Gastrocnemius medialis (tissue), 4 donors: ENCODE data around the gene TCP11.

Experiments used
- CTCF ChIP-seq, 5 experiments: fragments of 450-650 bp in 3 of 5; fragments of 200-600 bp in 2 of 5; sonication (generic) in 2 of 5; IDR thresholded peaks in 4 of 5; conservative IDR thresholded peaks in 1 of 5; 1 replicate in 4 of 5; 2 replicates in 1 of 5; pipeline ENCODE4 v1.5.1; 2016 to 2019; ENCODE audit warnings: antibody characterized with exemption in 5 of 5, mild to moderate bottlenecking in 3 of 5, moderate library complexity in 3 of 5
- POLR2A ChIP-seq, 2 donors: fragments of 450-650 bp; IDR thresholded peaks; one replicate each; pipeline ENCODE4 v1.6.1; 2017; ENCODE audit warnings: antibody characterized with exemption in 2 of 2, mild to moderate bottlenecking in 2 of 2, moderate library complexity in 2 of 2

- TF ChIP-seq CTCF (IDR thresholded peaks at IDR 0.05 in 4 of 5, conservative IDR thresholded peaks at IDR 0.05 in 1 of 5) (no peak), POLR2A (IDR thresholded peaks at IDR 0.05) (no peak)
Measured at GRCh38 chr6:35176301-35177024, 35.3 kb upstream of the TCP11 start.
